ENCODE measurements around the gene NHLRC4. TPM values are rescaled to one million over a fixed set of nuclear protein-coding genes. Genes with fewer than 3 reads are reported as not detected.
A peak's percentile ranks its signal among the peaks of the same experiment; 100 is the strongest.

The NHLRC4 gene
- total RNA-seq, 1 donor from 2014 or later: 1.3 TPM

GRCh38 chr16:560204-560700 lies 6.6 kb upstream of the NHLRC4 start, which contains the start of gene PRR35:
PRR35 (plus strand) TSS chr16:560394; CDS start chr16:563295, 2,901 bp downstream.
- Mint-ChIP-seq H3K4me3 (ENCODE audit: low read depth) (no peak within 1 kb of the TSS), H3K36me3 (ENCODE audit: low read depth) (no peaks in the 10 kb centered on the region), H3K4me1 (ENCODE audit: low read depth) (no peaks in the 10 kb centered on the region), H3K27me3 (ENCODE audit: low read depth) (peaks cover 10% of the 10 kb centered on the region), H3K9me3 (no peaks in the 10 kb centered on the region), H3K27ac (no peak within 1 kb of the TSS)
- DNase-seq (ENCODE audit: low spot score): no peak
- intact Hi-C loops (cut with micrococcal nuclease): no loop called here

DNA sequence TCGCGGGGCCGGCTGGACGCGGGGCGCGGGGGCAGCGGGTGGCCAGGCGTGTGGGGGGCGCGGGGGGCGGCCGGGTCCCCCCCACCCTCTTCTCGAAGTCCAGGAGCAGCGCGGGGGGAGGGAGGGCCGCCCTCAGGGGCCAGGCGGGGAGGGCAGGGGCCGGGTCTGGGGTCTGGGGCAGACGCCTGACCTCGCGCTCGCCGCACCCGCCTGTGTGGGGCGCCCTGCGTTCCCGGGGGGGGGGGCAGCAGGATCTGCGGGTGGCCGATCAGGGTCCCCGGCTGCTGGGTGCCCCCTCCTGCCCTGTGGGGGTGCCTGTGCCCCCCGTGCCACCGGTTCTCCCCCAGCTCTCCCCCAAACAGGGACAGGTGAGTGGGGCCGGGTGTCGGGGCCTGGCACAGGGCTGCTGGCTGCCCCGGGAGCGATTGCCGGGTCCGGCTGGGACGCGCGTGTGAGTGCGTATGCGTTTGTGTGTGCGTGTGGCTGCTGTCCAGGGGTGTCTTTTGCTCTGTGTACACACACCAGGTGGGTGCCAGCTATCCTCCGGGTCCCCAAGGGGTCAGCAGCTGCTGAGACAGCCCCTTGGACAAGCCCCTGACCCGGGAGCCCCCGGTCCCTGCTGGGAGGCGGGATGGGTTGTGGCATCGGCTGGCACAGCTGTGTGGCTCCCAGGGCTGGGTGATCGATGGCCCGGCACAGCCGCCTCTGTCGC lies 5.9 kb upstream of the NHLRC4 start:
- DNase-seq (ENCODE audit: low spot score): no peak
- no peaks in the 10 kb centered on the region for H3K4me1 Mint-ChIP-seq (ENCODE audit: low read depth)
- intact Hi-C loops (cut with micrococcal nuclease): no loop called here
- H3K9me3 Mint-ChIP-seq: no peaks in the 10 kb centered on the region
- H3K27ac Mint-ChIP-seq: no peak overlapping the region
- peaks cover 10% of the 10 kb centered on the region for H3K27me3 Mint-ChIP-seq (ENCODE audit: low read depth)
- no peak overlapping the region for H3K4me3 Mint-ChIP-seq (ENCODE audit: low read depth)
- no peaks in the 10 kb centered on the region for H3K36me3 Mint-ChIP-seq (ENCODE audit: low read depth)

DNA sequence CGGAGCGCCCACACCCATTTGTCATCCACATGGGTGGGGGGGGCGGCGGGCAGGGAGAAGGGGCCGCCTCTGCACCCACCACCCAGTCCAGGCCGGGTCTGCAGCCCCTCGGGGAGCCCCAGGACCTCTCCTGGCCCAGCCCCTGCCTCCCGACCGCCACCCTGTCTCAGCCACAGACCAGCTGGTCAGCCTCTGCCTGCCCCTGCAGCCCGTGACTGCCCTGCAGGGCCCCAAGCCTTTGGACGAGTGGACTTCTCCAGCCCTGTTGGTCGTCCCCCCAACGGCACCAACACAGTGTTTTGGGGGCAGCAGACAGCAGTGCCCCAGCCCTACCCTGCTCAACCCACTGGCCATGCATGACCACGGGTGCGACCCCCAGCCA lies 5.4 kb upstream of the NHLRC4 start:
- Mint-ChIP-seq H3K27me3 (ENCODE audit: low read depth) (peaks cover 10% of the 10 kb centered on the region), H3K4me3 (ENCODE audit: low read depth) (no peak overlapping the region), H3K36me3 (ENCODE audit: low read depth) (no peaks in the 10 kb centered on the region), H3K4me1 (ENCODE audit: low read depth) (no peaks in the 10 kb centered on the region), H3K27ac (no peak overlapping the region), H3K9me3 (no peaks in the 10 kb centered on the region)
- intact Hi-C loops (cut with micrococcal nuclease): no loop called here
- no peak for DNase-seq (ENCODE audit: low spot score)

GRCh38 chr16:561957-562938 lies 4.6 kb upstream of the NHLRC4 start:
- no peak overlapping the region for H3K27ac Mint-ChIP-seq
- no peak for DNase-seq (ENCODE audit: low spot score)
- H3K4me3 Mint-ChIP-seq (ENCODE audit: low read depth): no peak overlapping the region
- intact Hi-C loops (cut with micrococcal nuclease): no loop called here
- H3K27me3 Mint-ChIP-seq (ENCODE audit: low read depth): peaks cover 10% of the 10 kb centered on the region
- H3K36me3 Mint-ChIP-seq (ENCODE audit: low read depth): no peaks in the 10 kb centered on the region
- H3K9me3 Mint-ChIP-seq: no peaks in the 10 kb centered on the region
- H3K4me1 Mint-ChIP-seq (ENCODE audit: low read depth): peaks cover 6% of the 10 kb centered on the region

GRCh38 chr16:563072-563644 lies 3.6 kb upstream of the NHLRC4 start:
- no peak for DNase-seq (ENCODE audit: low spot score)
- peaks cover 10% of the 10 kb centered on the region for H3K27me3 Mint-ChIP-seq (ENCODE audit: low read depth)
- H3K4me1 Mint-ChIP-seq (ENCODE audit: low read depth): peaks cover 6% of the 10 kb centered on the region

GRCh38 chr16:564690-565418 lies 2.0 kb upstream of the NHLRC4 start:
- intact Hi-C loops (cut with micrococcal nuclease): loop anchor here (5.0 kb wide), 1 partner anchor 38 kb away; the partner anchor contains the start of gene CAPN15
- Mint-ChIP-seq H3K27me3 (ENCODE audit: low read depth) (peaks cover 4% of the 10 kb centered on the region), H3K27ac (no peak overlapping the region), H3K9me3 (no peaks in the 10 kb centered on the region), H3K36me3 (ENCODE audit: low read depth) (no peaks in the 10 kb centered on the region), H3K4me3 (ENCODE audit: low read depth) (no peak overlapping the region), H3K4me1 (ENCODE audit: low read depth) (peaks cover 13% of the 10 kb centered on the region)
- DNase-seq (ENCODE audit: low spot score): no peak

More at GRCh38 chr16:563072-563644, 3.6 kb upstream of the NHLRC4 start:
- Mint-ChIP-seq H3K9me3 (no peaks in the 10 kb centered on the region), H3K36me3 (ENCODE audit: low read depth) (no peaks in the 10 kb centered on the region), H3K4me3 (ENCODE audit: low read depth) (no peak overlapping the region), H3K27ac (no peak overlapping the region)
- intact Hi-C loops (cut with micrococcal nuclease): no loop called here

DNA sequence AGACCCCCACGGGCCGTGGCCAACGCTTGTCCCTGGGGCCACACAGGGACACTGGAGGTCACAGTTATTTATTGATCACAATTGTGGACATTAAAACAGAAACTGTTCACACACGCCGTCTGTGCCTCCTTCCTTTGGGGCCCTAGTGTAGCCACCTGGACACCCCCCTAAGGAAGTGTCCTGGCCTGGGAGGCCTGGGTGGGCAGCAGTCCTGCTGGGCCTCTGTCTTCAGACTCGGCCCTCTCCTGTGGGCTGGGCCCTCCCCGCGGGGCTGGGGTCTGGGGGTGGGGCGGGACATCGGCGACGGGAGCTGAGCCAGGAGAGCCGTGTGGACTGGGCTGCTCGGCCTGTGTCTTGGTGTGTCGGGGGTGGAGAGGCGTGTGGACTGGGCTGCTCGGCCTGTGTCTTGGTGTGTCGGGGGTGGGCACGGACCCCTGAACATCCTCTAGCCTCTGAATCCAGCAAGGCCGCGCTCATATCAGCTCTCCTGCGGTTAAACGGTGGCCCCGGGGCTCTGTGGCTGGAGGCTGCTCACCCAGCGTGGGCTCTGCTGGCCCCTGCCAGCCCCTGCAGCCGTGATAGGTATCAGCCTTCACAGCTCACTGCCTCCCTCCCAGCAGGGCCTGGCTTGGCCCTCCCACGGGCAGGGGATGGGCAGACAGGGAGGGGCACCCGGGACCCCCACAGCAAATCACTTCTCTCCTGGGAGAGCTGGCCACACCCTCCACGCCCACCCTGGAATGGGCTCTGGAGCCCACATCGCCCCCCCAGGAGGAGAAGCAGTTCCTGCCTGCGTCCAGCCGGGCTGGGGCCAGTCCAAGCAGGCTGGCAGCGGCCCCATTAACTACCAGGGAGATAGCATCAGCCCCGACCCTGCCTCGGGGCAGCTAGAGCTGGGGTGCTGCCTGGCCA lies 1.1 kb upstream of the NHLRC4 start:
- no peak for DNase-seq (ENCODE audit: low spot score)
- intact Hi-C loops (cut with micrococcal nuclease): loop anchor here (5.0 kb wide), 1 partner anchor 38 kb away; the partner anchor contains the start of gene CAPN15
- peaks cover 13% of the 10 kb centered on the region for H3K4me1 Mint-ChIP-seq (ENCODE audit: low read depth)
- H3K27me3 Mint-ChIP-seq (ENCODE audit: low read depth): peaks cover 4% of the 10 kb centered on the region
- no peak overlapping the region for H3K27ac Mint-ChIP-seq
- H3K9me3 Mint-ChIP-seq: no peaks in the 10 kb centered on the region
- no peak overlapping the region for H3K4me3 Mint-ChIP-seq (ENCODE audit: low read depth)
- H3K36me3 Mint-ChIP-seq (ENCODE audit: low read depth): no peaks in the 10 kb centered on the region

DNA sequence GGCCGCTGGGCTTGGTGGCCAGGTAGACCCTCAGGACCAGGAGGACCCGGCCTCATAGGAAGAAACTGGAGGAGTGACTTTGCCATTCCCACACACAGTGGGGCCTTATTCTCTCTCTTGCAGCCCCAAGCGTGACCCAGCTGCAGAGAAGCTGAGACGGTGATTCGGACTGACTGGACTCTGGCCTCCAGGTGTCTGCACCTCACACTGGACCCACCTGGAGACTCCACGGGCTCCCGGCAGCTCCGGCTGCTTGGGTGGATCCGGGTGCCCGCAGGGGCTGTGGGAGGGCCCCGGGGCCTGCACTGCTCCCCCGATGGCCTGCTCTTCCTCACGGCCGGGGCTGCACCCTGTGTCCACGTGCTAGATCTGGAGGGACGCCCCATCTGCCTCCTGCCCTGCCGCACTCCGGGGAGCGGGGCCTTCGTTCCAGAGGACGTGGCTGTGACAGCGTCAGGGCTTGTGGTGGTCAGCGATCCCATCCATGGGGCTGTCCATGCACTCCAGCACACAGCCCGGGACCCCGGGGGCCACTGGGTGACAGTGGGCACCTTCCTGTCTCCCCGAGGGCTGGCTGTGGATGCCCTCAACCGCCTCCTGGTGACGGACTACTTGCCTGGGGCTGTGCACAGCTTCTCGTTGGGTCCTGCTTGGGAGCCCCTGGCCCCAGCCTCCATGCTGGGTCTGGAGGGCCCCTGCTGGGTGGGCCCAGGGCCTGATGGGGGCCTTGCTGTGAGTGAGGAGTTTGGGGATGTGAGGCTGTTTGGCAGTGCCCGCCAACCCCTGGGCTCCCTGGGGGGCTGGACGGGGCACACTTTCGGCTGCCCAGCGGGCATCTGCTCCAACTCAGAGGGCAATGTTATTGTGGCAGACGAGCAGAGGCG lies 810 bp downstream of the NHLRC4 start:
- H3K4me1 Mint-ChIP-seq (ENCODE audit: low read depth): peaks cover 24% of the 10 kb centered on the region
- DNase-seq (ENCODE audit: low spot score): no peak
- H3K9me3 Mint-ChIP-seq: no peaks in the 10 kb centered on the region
- H3K27ac Mint-ChIP-seq: peak overlapping the region; percentile 81
- H3K4me3 Mint-ChIP-seq (ENCODE audit: low read depth): peak overlapping the region; percentile 58
- intact Hi-C loops (cut with micrococcal nuclease): loop anchor here (5.0 kb wide), 1 partner anchor 40 kb away; the partner anchor contains the start of gene CAPN15
- H3K27me3 Mint-ChIP-seq (ENCODE audit: low read depth): no peaks in the 10 kb centered on the region
- H3K36me3 Mint-ChIP-seq (ENCODE audit: low read depth): no peaks in the 10 kb centered on the region

GRCh38 chr16:568401-569258 lies 1.8 kb downstream of the NHLRC4 start:
- no peaks in the 10 kb centered on the region for H3K27me3 Mint-ChIP-seq (ENCODE audit: low read depth)
- H3K4me1 Mint-ChIP-seq (ENCODE audit: low read depth): peaks cover 24% of the 10 kb centered on the region
- intact Hi-C loops (cut with micrococcal nuclease): loop anchor here (5.0 kb wide), 1 partner anchor 41 kb away; the partner anchor contains the start of gene CAPN15
- no peaks in the 10 kb centered on the region for H3K9me3 Mint-ChIP-seq
- peak overlapping the region; percentile 88 for H3K4me3 Mint-ChIP-seq (ENCODE audit: low read depth)
- no peak for DNase-seq (ENCODE audit: low spot score)
- H3K27ac Mint-ChIP-seq: peak overlapping the region; percentile 89
- no peaks in the 10 kb centered on the region for H3K36me3 Mint-ChIP-seq (ENCODE audit: low read depth)

Data from activated T-helper 2 cell treated with anti-CD3 and anti-CD28 coated beads, Interferon-gamma antibody, Interleukin-2, Interleukin-4, amounts not matched to agents 10 μg/mL and 5 μg/mL and 100 μg/mL, durations not matched to agents 14 hours and 24 hours and 36 hours (primary cell).